Stromal cell of bone marrow (primary cell): ENCODE data around the gene PTPN14.

ENCODE experiments used
- DNase-seq: peaks from one replicate; pipeline ENCODE4 v3.0.0-alpha.2; 2012; ENCODE audit warnings: low read depth

PTPN14 gene

GRCh38 chr1:214332946-214333798, 218.2 kb downstream of the PTPN14 start:
- no peak for DNase-seq

GRCh38 chr1:214331827-214332423, 219.5 kb downstream of the PTPN14 start:
- DNase-seq, result no peak

- no peak for DNase-seq
These were observed 220.2 kb downstream of the PTPN14 start for GRCh38 chr1:214331180-214331579.

- no peak for DNase-seq
These were observed 220.7 kb downstream of the PTPN14 start for GRCh38 chr1:214330715-214331114.

GRCh38 chr1:214330222-214330621, 221.2 kb downstream of the PTPN14 start:
- no peak for DNase-seq

- DNase-seq, result no peak
These were observed 221.8 kb downstream of the PTPN14 start for GRCh38 chr1:214329470-214330220.

- DNase-seq, result peak; percentile 64
These were observed 222.5 kb downstream of the PTPN14 start for GRCh38 chr1:214328770-214329469.

- no peak for DNase-seq
These were observed 223.9 kb downstream of the PTPN14 start for GRCh38 chr1:214327514-214327913.

GRCh38 chr1:214326406-214326805, 225.0 kb downstream of the PTPN14 start:
- DNase-seq, result no peak

- DNase-seq, result no peak
These were observed 226.3 kb downstream of the PTPN14 start for GRCh38 chr1:214324896-214325800.

GRCh38 chr1:214321705-214322453, 229.5 kb downstream of the PTPN14 start:
- DNase-seq, result no peak

GRCh38 chr1:214319938-214320337, 231.5 kb downstream of the PTPN14 start:
- no peak for DNase-seq

- DNase-seq, result no peak
These were observed 232.3 kb downstream of the PTPN14 start for GRCh38 chr1:214318956-214319736.

- DNase-seq, result peak; percentile 95
These were observed 233.0 kb downstream of the PTPN14 start for GRCh38 chr1:214318356-214318755.

- no peak for DNase-seq
These were observed 233.7 kb downstream of the PTPN14 start for GRCh38 chr1:214317734-214318133.

GRCh38 chr1:214317300-214317699, 234.1 kb downstream of the PTPN14 start:
- no peak for DNase-seq

- DNase-seq, result no peak
These were observed 234.8 kb downstream of the PTPN14 start for GRCh38 chr1:214316593-214316992.

- no peak for DNase-seq
These were observed 237.1 kb downstream of the PTPN14 start for GRCh38 chr1:214314178-214314843.

- no peak for DNase-seq
These were observed 238.8 kb downstream of the PTPN14 start for GRCh38 chr1:214312530-214313051.
